ENCODE measurements around the gene AATF.

The AATF gene

GRCh38 chr17:36911001-36911400, 37.8 kb upstream of the AATF start:
- Histone ChIP-seq H3K9ac (ENCODE audit: low read depth, low read length, poor library complexity, severe bottlenecking) (no peak overlapping the region), H3K79me2 (ENCODE audit: insufficient read depth, low read length) (no peaks in the 10 kb centered on the region), H4K20me1 (ENCODE audit: insufficient read depth, low read length, poor library complexity, severe bottlenecking) (no peaks in the 10 kb centered on the region), H3F3A (ENCODE audit: low read depth) (no peaks in the 10 kb centered on the region), H3K27me3 (ENCODE audit: insufficient read depth, low read length, poor library complexity, severe bottlenecking) (no peaks in the 10 kb centered on the region), H3K4me1 (ENCODE audit: insufficient read depth, low read length, poor library complexity, severe bottlenecking) (no peaks in the 10 kb centered on the region), H3K4me3 (ENCODE audit: low read length, poor library complexity, severe bottlenecking) (no peak overlapping the region), H3K4me2 (ENCODE audit: low read depth, low read length, poor library complexity, severe bottlenecking) (no peak overlapping the region), H3K36me3 (ENCODE audit: insufficient read depth, low read length) (no peaks in the 10 kb centered on the region), H3K9me2 (replicated peaks; ENCODE audit: low read depth, low read length) (no peaks in the 10 kb centered on the region), H2AFZ (ENCODE audit: low read length) (no peak overlapping the region), H3K9me3 (ENCODE audit: insufficient read depth, low read depth, low read length) (no peaks in the 10 kb centered on the region)
- TF ChIP-seq CTCF (conservative IDR thresholded peaks at IDR 0.05; ENCODE audit: low read length): no peak
- no peak for TF ChIP-seq EZH2phosphoT487 (IDR thresholded peaks at IDR 0.05; ENCODE audit: borderline replicate concordance)

- Histone ChIP-seq H3K36me3 (ENCODE audit: insufficient read depth, low read length) (no peaks in the 10 kb centered on the region), H4K20me1 (ENCODE audit: insufficient read depth, low read length, poor library complexity, severe bottlenecking) (no peaks in the 10 kb centered on the region), H3K4me3 (ENCODE audit: low read length, poor library complexity, severe bottlenecking) (no peak overlapping the region), H3K9ac (ENCODE audit: low read depth, low read length, poor library complexity, severe bottlenecking) (no peak overlapping the region), H3K79me2 (ENCODE audit: insufficient read depth, low read length) (no peaks in the 10 kb centered on the region), H3F3A (ENCODE audit: low read depth) (no peaks in the 10 kb centered on the region), H2AFZ (ENCODE audit: low read length) (no peak overlapping the region), H3K4me2 (ENCODE audit: low read depth, low read length, poor library complexity, severe bottlenecking) (no peak overlapping the region), H3K9me2 (replicated peaks; ENCODE audit: low read depth, low read length) (no peaks in the 10 kb centered on the region), H3K9me3 (ENCODE audit: insufficient read depth, low read depth, low read length) (no peaks in the 10 kb centered on the region), H3K27me3 (ENCODE audit: insufficient read depth, low read length, poor library complexity, severe bottlenecking) (no peaks in the 10 kb centered on the region), H3K4me1 (ENCODE audit: insufficient read depth, low read length, poor library complexity, severe bottlenecking) (peaks cover 4% of the 10 kb centered on the region)
- TF ChIP-seq CTCF (conservative IDR thresholded peaks at IDR 0.05; ENCODE audit: low read length) (no peak), EZH2phosphoT487 (IDR thresholded peaks at IDR 0.05; ENCODE audit: borderline replicate concordance) (no peak)
Measured at GRCh38 chr17:36913132-36913531, 35.6 kb upstream of the AATF start.

- H3K27me3 ChIP-seq (ENCODE audit: insufficient read depth, low read length, poor library complexity, severe bottlenecking): no peaks in the 10 kb centered on the region
- no peaks in the 10 kb centered on the region for H4K20me1 ChIP-seq (ENCODE audit: insufficient read depth, low read length, poor library complexity, severe bottlenecking)
- no peak overlapping the region for H3K4me3 ChIP-seq (ENCODE audit: low read length, poor library complexity, severe bottlenecking)
- peak overlapping the region; percentile 77 for H2AFZ ChIP-seq (ENCODE audit: low read length)
- H3K79me2 ChIP-seq (ENCODE audit: insufficient read depth, low read length): no peaks in the 10 kb centered on the region
- H3K4me2 ChIP-seq (ENCODE audit: low read depth, low read length, poor library complexity, severe bottlenecking): peak overlapping the region; percentile 18
- H3K36me3 ChIP-seq (ENCODE audit: insufficient read depth, low read length): no peaks in the 10 kb centered on the region
- H3K9me3 ChIP-seq (ENCODE audit: insufficient read depth, low read depth, low read length): no peaks in the 10 kb centered on the region
- TF ChIP-seq EZH2phosphoT487 (IDR thresholded peaks at IDR 0.05; ENCODE audit: borderline replicate concordance): no peak
- no peak for TF ChIP-seq CTCF (conservative IDR thresholded peaks at IDR 0.05; ENCODE audit: low read length)
- H3K9me2 ChIP-seq (replicated peaks; ENCODE audit: low read depth, low read length): no peaks in the 10 kb centered on the region
- no peaks in the 10 kb centered on the region for H3F3A ChIP-seq (ENCODE audit: low read depth)
- peaks cover 7% of the 10 kb centered on the region for H3K4me1 ChIP-seq (ENCODE audit: insufficient read depth, low read length, poor library complexity, severe bottlenecking)
- no peak overlapping the region for H3K9ac ChIP-seq (ENCODE audit: low read depth, low read length, poor library complexity, severe bottlenecking)
Measured at GRCh38 chr17:36918211-36918691, 30.5 kb upstream of the AATF start.

Measured in Loucy (cell line).